ENCODE results near the gene EEF1AKMT2. TPM values are rescaled to one million over a fixed set of nuclear protein-coding genes. Genes with fewer than 3 reads are reported as not detected.
A peak's percentile ranks its signal among the peaks of the same experiment; 100 is the strongest.
"Not testable (repeated sequence)": the region's sequence is repeated elsewhere in the genome, so short reads cannot be mapped to it uniquely, and the experiment has no call there.

The EEF1AKMT2 gene
- polyA plus RNA-seq, 4 donors: 9.6 to 21.5 (median 13.0) TPM

- FAIRE-seq (no peak), DNase-seq (no peak)
- H3K9me3 ChIP-seq (ENCODE audit: control insufficient read depth in 2 of 2, insufficient read depth in 1 of 2, low read depth in 1 of 2, low read length in 1 of 2): no peaks in the 10 kb centered on the region
- 54 to 65% (median 55%) methylated on average over 4 of the region's 4 CpGs for WGBS, 3 donors
- H3K27ac ChIP-seq (ENCODE audit: low read depth in 1 of 3, low read length in 2 of 3): peak overlapping the region in 2 of 3 donors; percentile 68 to 85
- peaks cover 0 to 34% (median 5%) of the 10 kb centered on the region in 3 donors for H3K4me1 ChIP-seq (ENCODE audit: control insufficient read depth in 3 of 3, insufficient read depth in 2 of 3, low read depth in 1 of 3, low read length in 2 of 3)
- no peaks in the 10 kb centered on the region for H3K27me3 ChIP-seq (ENCODE audit: control insufficient read depth in 3 of 3, insufficient read depth in 3 of 3, low read length in 3 of 3)
- no peak overlapping the region for H3K4me3 ChIP-seq (ENCODE audit: low read depth in 1 of 3, low read length in 3 of 3)
- peaks cover 0 to 16% (median 2%) of the 10 kb centered on the region in 3 donors for H3K36me3 ChIP-seq (ENCODE audit: control insufficient read depth in 3 of 3, insufficient read depth in 2 of 3, low read depth in 1 of 3, low read length in 3 of 3)
Observed at GRCh38 chr10:124748953-124749645, 42.6 kb downstream of the EEF1AKMT2 start.

- H3K27ac ChIP-seq (ENCODE audit: low read depth in 1 of 3, low read length in 2 of 3): peak overlapping the region; percentile 37 to 85 (median 76)
- peaks cover 0 to 14% (median 0%) of the 10 kb centered on the region in 3 donors for H3K36me3 ChIP-seq (ENCODE audit: control insufficient read depth in 3 of 3, insufficient read depth in 2 of 3, low read depth in 1 of 3, low read length in 3 of 3)
- no peaks in the 10 kb centered on the region for H3K9me3 ChIP-seq (ENCODE audit: control insufficient read depth in 2 of 2, insufficient read depth in 1 of 2, low read depth in 1 of 2, low read length in 1 of 2)
- no peak overlapping the region for H3K4me3 ChIP-seq (ENCODE audit: low read depth in 1 of 3, low read length in 3 of 3)
- H3K4me1 ChIP-seq (ENCODE audit: control insufficient read depth in 3 of 3, insufficient read depth in 2 of 3, low read depth in 1 of 3, low read length in 2 of 3): peaks cover 0 to 34% (median 5%) of the 10 kb centered on the region in 3 donors
- FAIRE-seq (no peak), DNase-seq (peak; percentile 59 to 62)
- no peaks in the 10 kb centered on the region for H3K27me3 ChIP-seq (ENCODE audit: control insufficient read depth in 3 of 3, insufficient read depth in 3 of 3, low read length in 3 of 3)
- 68 to 82% (median 74%) methylated on average over 3 of the region's 3 CpGs for WGBS, 3 donors
Observed at GRCh38 chr10:124748166-124748565, 43.5 kb downstream of the EEF1AKMT2 start.

- peaks cover 0 to 13% (median 0%) of the 10 kb centered on the region in 3 donors for H3K36me3 ChIP-seq (ENCODE audit: control insufficient read depth in 3 of 3, insufficient read depth in 2 of 3, low read depth in 1 of 3, low read length in 3 of 3)
- H3K9me3 ChIP-seq (ENCODE audit: control insufficient read depth in 2 of 2, insufficient read depth in 1 of 2, low read depth in 1 of 2, low read length in 1 of 2): no peaks in the 10 kb centered on the region
- no peaks in the 10 kb centered on the region for H3K27me3 ChIP-seq (ENCODE audit: control insufficient read depth in 3 of 3, insufficient read depth in 3 of 3, low read length in 3 of 3)
- H3K4me3 ChIP-seq (ENCODE audit: low read depth in 1 of 3, low read length in 3 of 3): no peak overlapping the region
- H3K4me1 ChIP-seq (ENCODE audit: control insufficient read depth in 3 of 3, insufficient read depth in 2 of 3, low read depth in 1 of 3, low read length in 2 of 3): peaks cover 0 to 34% (median 5%) of the 10 kb centered on the region in 3 donors
- WGBS, 3 donors: 40 to 75% (median 45%) methylated on average over 1 of the region's 1 CpG
- H3K27ac ChIP-seq (ENCODE audit: low read depth in 1 of 3, low read length in 2 of 3): peak overlapping the region in 2 of 3 donors; percentile 60 to 85
- DNase-seq (peak in 1 of 2 donors; percentile 29), FAIRE-seq (no peak)
Observed at GRCh38 chr10:124747745-124748144, 43.9 kb downstream of the EEF1AKMT2 start.

GRCh38 chr10:124746992-124747391 is 44.7 kb downstream of the EEF1AKMT2 start:
- H3K36me3 ChIP-seq (ENCODE audit: control insufficient read depth in 3 of 3, insufficient read depth in 2 of 3, low read depth in 1 of 3, low read length in 3 of 3): peaks cover 0 to 12% (median 0%) of the 10 kb centered on the region in 3 donors
- H3K9me3 ChIP-seq (ENCODE audit: control insufficient read depth in 2 of 2, insufficient read depth in 1 of 2, low read depth in 1 of 2, low read length in 1 of 2): no peaks in the 10 kb centered on the region
- no peak overlapping the region for H3K4me3 ChIP-seq (ENCODE audit: low read depth in 1 of 3, low read length in 3 of 3)
- FAIRE-seq: peak; percentile 47
- peaks cover 0 to 40% (median 5%) of the 10 kb centered on the region in 3 donors for H3K4me1 ChIP-seq (ENCODE audit: control insufficient read depth in 3 of 3, insufficient read depth in 2 of 3, low read depth in 1 of 3, low read length in 2 of 3)
- H3K27me3 ChIP-seq (ENCODE audit: control insufficient read depth in 3 of 3, insufficient read depth in 3 of 3, low read length in 3 of 3): no peaks in the 10 kb centered on the region
- H3K27ac ChIP-seq (ENCODE audit: low read depth in 1 of 3, low read length in 2 of 3): peak overlapping the region; percentile 69 to 85 (median 83)
- 19 to 56% (median 49%) methylated on average over 2 of the region's 2 CpGs for WGBS, 3 donors
- peak; percentile 89 to 97 for DNase-seq

- Histone ChIP-seq H3K27ac (ENCODE audit: low read depth in 1 of 3, low read length in 2 of 3) (peak overlapping the region; percentile 69 to 85 (median 83)), H3K4me1 (ENCODE audit: control insufficient read depth in 3 of 3, insufficient read depth in 2 of 3, low read depth in 1 of 3, low read length in 2 of 3) (peaks cover 0 to 45% (median 5%) of the 10 kb centered on the region in 3 donors), H3K36me3 (ENCODE audit: control insufficient read depth in 3 of 3, insufficient read depth in 2 of 3, low read depth in 1 of 3, low read length in 3 of 3) (peaks cover 0 to 12% (median 0%) of the 10 kb centered on the region in 3 donors)
- WGBS, 3 donors: 33 to 68% (median 53%) methylated on average over 8 of the region's 8 CpGs
- not testable (repeated sequence) for FAIRE-seq; H3K4me3 ChIP-seq (ENCODE audit: low read depth in 1 of 3, low read length in 3 of 3); H3K27me3 ChIP-seq (ENCODE audit: control insufficient read depth in 3 of 3, insufficient read depth in 3 of 3, low read length in 3 of 3); DNase-seq; H3K9me3 ChIP-seq (ENCODE audit: control insufficient read depth in 2 of 2, insufficient read depth in 1 of 2, low read depth in 1 of 2, low read length in 1 of 2)
Observed at GRCh38 chr10:124746447-124746846, 45.2 kb downstream of the EEF1AKMT2 start.

- Histone ChIP-seq H3K9me3 (ENCODE audit: control insufficient read depth in 2 of 2, insufficient read depth in 1 of 2, low read depth in 1 of 2, low read length in 1 of 2) (no peaks in the 10 kb centered on the region), H3K27ac (ENCODE audit: low read depth in 1 of 3, low read length in 2 of 3) (peak overlapping the region; percentile 50 to 85 (median 68)), H3K4me1 (ENCODE audit: control insufficient read depth in 3 of 3, insufficient read depth in 2 of 3, low read depth in 1 of 3, low read length in 2 of 3) (peaks cover 0 to 51% (median 5%) of the 10 kb centered on the region in 3 donors), H3K27me3 (ENCODE audit: control insufficient read depth in 3 of 3, insufficient read depth in 3 of 3, low read length in 3 of 3) (no peaks in the 10 kb centered on the region), H3K4me3 (ENCODE audit: low read depth in 1 of 3, low read length in 3 of 3) (no peak overlapping the region), H3K36me3 (ENCODE audit: control insufficient read depth in 3 of 3, insufficient read depth in 2 of 3, low read depth in 1 of 3, low read length in 3 of 3) (peaks cover 0 to 7% (median 0%) of the 10 kb centered on the region in 3 donors)
- peak; percentile 82 to 86 for DNase-seq
- no peak for FAIRE-seq
- 8 to 31% (median 24%) methylated on average over 3 of the region's 3 CpGs for WGBS, 3 donors
Observed at GRCh38 chr10:124745673-124746072, 46.0 kb downstream of the EEF1AKMT2 start.

GRCh38 chr10:124745252-124745651 is 46.4 kb downstream of the EEF1AKMT2 start:
- 48 to 65% (median 53%) methylated on average over 4 of the region's 4 CpGs for WGBS, 3 donors
- peak overlapping the region; percentile 49 to 85 (median 61) for H3K27ac ChIP-seq (ENCODE audit: low read depth in 1 of 3, low read length in 2 of 3)
- peaks cover 0 to 5% (median 0%) of the 10 kb centered on the region in 3 donors for H3K36me3 ChIP-seq (ENCODE audit: control insufficient read depth in 3 of 3, insufficient read depth in 2 of 3, low read depth in 1 of 3, low read length in 3 of 3)
- FAIRE-seq (no peak), DNase-seq (no peak)
- H3K4me3 ChIP-seq (ENCODE audit: low read depth in 1 of 3, low read length in 3 of 3): no peak overlapping the region
- H3K4me1 ChIP-seq (ENCODE audit: control insufficient read depth in 3 of 3, insufficient read depth in 2 of 3, low read depth in 1 of 3, low read length in 2 of 3): peaks cover 0 to 53% (median 5%) of the 10 kb centered on the region in 3 donors
- no peaks in the 10 kb centered on the region for H3K9me3 ChIP-seq (ENCODE audit: control insufficient read depth in 2 of 2, insufficient read depth in 1 of 2, low read depth in 1 of 2, low read length in 1 of 2)
- H3K27me3 ChIP-seq (ENCODE audit: control insufficient read depth in 3 of 3, insufficient read depth in 3 of 3, low read length in 3 of 3): no peaks in the 10 kb centered on the region

GRCh38 chr10:124744102-124745050 is 47.3 kb downstream of the EEF1AKMT2 start, which contains the start of gene FAM53B:
FAM53B (minus strand) TSS chr10:124744378; CDS start chr10:124706713, 37,665 bp downstream.
- peak within 1 kb of the TSS; percentile 78 to 99 (median 96) for H3K27ac ChIP-seq (ENCODE audit: low read depth in 1 of 3, low read length in 2 of 3)
- no peaks in the 10 kb centered on the region for H3K27me3 ChIP-seq (ENCODE audit: control insufficient read depth in 3 of 3, insufficient read depth in 3 of 3, low read length in 3 of 3)
- 0% methylated on average over 63 to 100 of the region's 100 CpGs for WGBS, 3 donors
- H3K4me1 ChIP-seq (ENCODE audit: control insufficient read depth in 3 of 3, insufficient read depth in 2 of 3, low read depth in 1 of 3, low read length in 2 of 3): peaks cover 3 to 61% (median 8%) of the 10 kb centered on the region in 3 donors
- no peaks in the 10 kb centered on the region for H3K9me3 ChIP-seq (ENCODE audit: control insufficient read depth in 2 of 2, insufficient read depth in 1 of 2, low read depth in 1 of 2, low read length in 1 of 2)
- H3K4me3 ChIP-seq (ENCODE audit: low read depth in 1 of 3, low read length in 3 of 3): peak within 1 kb of the TSS; percentile 77 to 99 (median 78)
- peak; percentile 91 to 92 for DNase-seq
- FAIRE-seq: no peak
- H3K36me3 ChIP-seq (ENCODE audit: control insufficient read depth in 3 of 3, insufficient read depth in 2 of 3, low read depth in 1 of 3, low read length in 3 of 3): peaks cover 0 to 2% (median 0%) of the 10 kb centered on the region in 3 donors

Measured in small intestine (tissue), 7 donors.